Mesendoderm (in vitro differentiated cells): ENCODE measurements around the gene NANOS1.

Experiments used
- DNase-seq: peaks from one replicate; pipeline ENCODE4 v3.0.0; 2013
- H2AK5ac ChIP-seq: 2 replicates; pipeline ENCODE4 v1.6.1; 2013; ENCODE audit warnings: low read length, inconsistent platforms
- H2BK120ac ChIP-seq: 2 replicates; pipeline ENCODE4 v1.6.1; 2013; ENCODE audit warnings: low read depth, mild to moderate bottlenecking, low read length, moderate library complexity, mixed read lengths
- H2BK15ac ChIP-seq: replicated peaks from 2 replicates; pipeline ENCODE4 v1.6.1; 2013; ENCODE audit warnings: low read depth, mild to moderate bottlenecking, moderate library complexity
- H2BK5ac ChIP-seq: 2 replicates; pipeline ENCODE4 v1.6.1; 2013; ENCODE audit warnings: low read length, inconsistent platforms
- H3K18ac ChIP-seq: 2 replicates; pipeline ENCODE4 v1.6.1; 2013; ENCODE audit warnings: mild to moderate bottlenecking, low read length, mixed read lengths
- H3K23ac ChIP-seq: one replicate; pipeline ENCODE4 v1.6.1; 2013; ENCODE audit warnings: low read length
- H3K27ac ChIP-seq: 2 replicates; pipeline ENCODE4 v1.5.1; 2013; ENCODE audit warnings: low read depth, mild to moderate bottlenecking, inconsistent platforms, low read length, moderate library complexity
- H3K27me3 ChIP-seq: 2 replicates; pipeline ENCODE4 v1.6.1; 2013; ENCODE audit warnings: low read length, control low read depth, mild to moderate bottlenecking, inconsistent platforms; ENCODE audit not compliant: insufficient read depth, poor library complexity
- H3K36me3 ChIP-seq: 2 replicates; pipeline ENCODE4 v1.6.1; 2013; ENCODE audit warnings: low read length, inconsistent platforms; ENCODE audit not compliant: control insufficient read depth, insufficient read depth
- H3K4ac ChIP-seq: one replicate; pipeline ENCODE4 v1.6.1; 2013; ENCODE audit warnings: low read depth, mild to moderate bottlenecking, low read length, moderate library complexity
- H3K4me1 ChIP-seq: 2 replicates; pipeline ENCODE4 v1.6.1; 2013; ENCODE audit warnings: low read depth, low read length, inconsistent platforms; ENCODE audit not compliant: control insufficient read depth
- H3K4me2 ChIP-seq: 2 replicates; pipeline ENCODE4 v1.6.1; 2013; ENCODE audit warnings: low read length
- H3K4me3 ChIP-seq: 2 replicates; pipeline ENCODE4 v1.5.1; 2013; ENCODE audit warnings: mild to moderate bottlenecking, low read length
- H3K56ac ChIP-seq: one replicate; pipeline ENCODE4 v1.6.1; 2013; ENCODE audit warnings: low read length
- H3K79me1 ChIP-seq: 2 replicates; pipeline ENCODE4 v1.6.1; 2013; ENCODE audit warnings: low read length, inconsistent platforms
- H3K79me2 ChIP-seq: 2 replicates; pipeline ENCODE4 v1.6.1; 2013; ENCODE audit warnings: mild to moderate bottlenecking, low read length; ENCODE audit not compliant: control insufficient read depth, insufficient read depth
- H3K9ac ChIP-seq: 2 replicates; pipeline ENCODE4 v1.6.1; 2013; ENCODE audit warnings: low read length, inconsistent platforms
- H4K5ac ChIP-seq: one replicate; pipeline ENCODE4 v1.6.1; 2013; ENCODE audit warnings: low read length
- H4K8ac ChIP-seq: one replicate; pipeline ENCODE4 v1.6.1; 2013; ENCODE audit warnings: low read depth, mild to moderate bottlenecking, control low read depth, low read length, moderate library complexity
- WGBS: extraction: QIAGEN DNeasy Blood & Tissue Kit; methylation state at CpG from one replicate; pipeline ENCODE4 v1.1.7; 2013; ENCODE audit warnings: low lambda C conversion rate, missing lambda C conversion rate; ENCODE audit not compliant: insufficient coverage; ENCODE audit errors: extremely low coverage; 5-methylcytosine and 5-hydroxymethylcytosine counted together

NANOS1 gene

GRCh38 chr10:119022846-119023552 is 6.5 kb upstream of the NANOS1 start:
- peak; percentile 97 for DNase-seq
- H3K79me1 ChIP-seq: no peaks in the 10 kb centered on the region
- no peak overlapping the region for H2BK15ac ChIP-seq
- H3K23ac ChIP-seq: no peak overlapping the region
- no peaks in the 10 kb centered on the region for H3K27me3 ChIP-seq
- WGBS: no CpG with 5 or more reads among the region's 8 CpGs
- peaks cover 6% of the 10 kb centered on the region for H3K4me1 ChIP-seq
- no peak overlapping the region for H4K5ac ChIP-seq
- no peak overlapping the region for H3K4me2 ChIP-seq
- H4K8ac ChIP-seq: no peak overlapping the region
- H3K4me3 ChIP-seq: no peak overlapping the region
- H3K9ac ChIP-seq: no peak overlapping the region
- H3K56ac ChIP-seq: no peak overlapping the region
- H3K36me3 ChIP-seq: no peaks in the 10 kb centered on the region
- H3K18ac ChIP-seq: peak overlapping the region; percentile 3
- H3K4ac ChIP-seq: no peak overlapping the region
- no peak overlapping the region for H2BK5ac ChIP-seq
- peak overlapping the region; percentile 73 for H3K27ac ChIP-seq
- no peaks in the 10 kb centered on the region for H3K79me2 ChIP-seq
- H2BK120ac ChIP-seq: no peak overlapping the region
- no peak overlapping the region for H2AK5ac ChIP-seq

- no peak overlapping the region for H2BK15ac ChIP-seq
- no peak overlapping the region for H3K56ac ChIP-seq
- no peak overlapping the region for H3K9ac ChIP-seq
- H4K8ac ChIP-seq: no peak overlapping the region
- no peaks in the 10 kb centered on the region for H3K27me3 ChIP-seq
- no CpG with 5 or more reads among the region's 8 CpGs for WGBS
- H3K4me3 ChIP-seq: no peak overlapping the region
- no peak overlapping the region for H2AK5ac ChIP-seq
- H3K4me2 ChIP-seq: no peak overlapping the region
- H3K79me2 ChIP-seq: no peaks in the 10 kb centered on the region
- peak overlapping the region; percentile 0 for H3K4ac ChIP-seq
- no peaks in the 10 kb centered on the region for H3K36me3 ChIP-seq
- no peak overlapping the region for H3K23ac ChIP-seq
- H3K18ac ChIP-seq: peak overlapping the region; percentile 3
- H3K27ac ChIP-seq: peak overlapping the region; percentile 73
- H4K5ac ChIP-seq: no peak overlapping the region
- H2BK120ac ChIP-seq: no peak overlapping the region
- no peak for DNase-seq
- H2BK5ac ChIP-seq: no peak overlapping the region
- peaks cover 6% of the 10 kb centered on the region for H3K4me1 ChIP-seq
- H3K79me1 ChIP-seq: no peaks in the 10 kb centered on the region
These were observed 6.0 kb upstream of the NANOS1 start for GRCh38 chr10:119023553-119023868.

- H3K23ac ChIP-seq: no peak overlapping the region
- H3K27ac ChIP-seq: no peak overlapping the region
- no peak overlapping the region for H3K4ac ChIP-seq
- H4K8ac ChIP-seq: no peak overlapping the region
- H3K79me1 ChIP-seq: no peaks in the 10 kb centered on the region
- no peaks in the 10 kb centered on the region for H3K27me3 ChIP-seq
- no peak overlapping the region for H3K56ac ChIP-seq
- no peak overlapping the region for H2BK5ac ChIP-seq
- no peak overlapping the region for H2BK120ac ChIP-seq
- no peak overlapping the region for H3K9ac ChIP-seq
- no peaks in the 10 kb centered on the region for H3K79me2 ChIP-seq
- no peaks in the 10 kb centered on the region for H3K36me3 ChIP-seq
- no peak overlapping the region for H4K5ac ChIP-seq
- H2BK15ac ChIP-seq: no peak overlapping the region
- H3K4me3 ChIP-seq: no peak overlapping the region
- WGBS: no CpG with 5 or more reads among the region's 6 CpGs
- DNase-seq: peak; percentile 82
- H3K18ac ChIP-seq: no peak overlapping the region
- H3K4me2 ChIP-seq: no peak overlapping the region
- H2AK5ac ChIP-seq: no peak overlapping the region
- peaks cover 6% of the 10 kb centered on the region for H3K4me1 ChIP-seq
These were observed 4.6 kb upstream of the NANOS1 start for GRCh38 chr10:119024882-119025281.

GRCh38 chr10:119025336-119025735 is 4.2 kb upstream of the NANOS1 start:
- Histone ChIP-seq H3K18ac (peak overlapping the region; percentile 12), H3K4ac (no peak overlapping the region), H4K5ac (no peak overlapping the region), H2BK15ac (no peak overlapping the region), H3K4me3 (no peak overlapping the region), H3K27me3 (no peaks in the 10 kb centered on the region), H2BK120ac (no peak overlapping the region), H3K9ac (no peak overlapping the region), H2BK5ac (no peak overlapping the region), H3K79me1 (no peaks in the 10 kb centered on the region), H3K4me1 (peaks cover 6% of the 10 kb centered on the region), H3K27ac (no peak overlapping the region), H3K23ac (no peak overlapping the region), H3K79me2 (no peaks in the 10 kb centered on the region), H2AK5ac (no peak overlapping the region), H3K56ac (no peak overlapping the region), H3K4me2 (no peak overlapping the region), H3K36me3 (no peaks in the 10 kb centered on the region), H4K8ac (no peak overlapping the region)
- peak; percentile 55 for DNase-seq
- WGBS: no CpG with 5 or more reads among the region's 7 CpGs

- Histone ChIP-seq H3K27ac (no peak overlapping the region), H3K9ac (no peak overlapping the region), H3K4me1 (peaks cover 6% of the 10 kb centered on the region), H3K23ac (no peak overlapping the region), H2AK5ac (no peak overlapping the region), H2BK120ac (no peak overlapping the region), H4K8ac (no peak overlapping the region), H3K27me3 (no peaks in the 10 kb centered on the region), H3K4me2 (no peak overlapping the region), H3K18ac (peak overlapping the region; percentile 12), H3K4ac (no peak overlapping the region), H2BK5ac (no peak overlapping the region), H3K79me2 (no peaks in the 10 kb centered on the region), H3K79me1 (no peaks in the 10 kb centered on the region), H3K4me3 (no peak overlapping the region), H4K5ac (no peak overlapping the region), H2BK15ac (no peak overlapping the region), H3K36me3 (no peaks in the 10 kb centered on the region), H3K56ac (no peak overlapping the region)
- DNase-seq: no peak
- no CpG with 5 or more reads among the region's 7 CpGs for WGBS
These were observed 3.7 kb upstream of the NANOS1 start for GRCh38 chr10:119025776-119026175.
